NB4 (cell line): ENCODE data around the gene NRSN1.

Experiments
- DNase-seq: peaks from one replicate; pipeline ENCODE4 v3.0.0; 2010; ENCODE audit warnings: low read depth
- H3K4me3 ChIP-seq: one replicate; pipeline ENCODE4 v1.5.1; 2011; ENCODE audit warnings: mild to moderate bottlenecking, low read depth, low read length, moderate library complexity
- MYC ChIP-seq: IDR thresholded peaks from 2 replicates; pipeline ENCODE4 v1.6.1; 2011; ENCODE audit warnings: low read depth, low read length
- POLR2A ChIP-seq: IDR thresholded peaks from 2 replicates; pipeline ENCODE4 v1.6.1; 2011; ENCODE audit warnings: mild to moderate bottlenecking; ENCODE audit not compliant: insufficient read length; ENCODE audit errors: extremely low read depth
- TF ChIP-seq, protein P1 (sequence below): IDR thresholded peaks from 2 replicates; pipeline ENCODE4 v1.6.1; 2011; ENCODE audit warnings: low read depth, low read length
- TF ChIP-seq, protein P2 (sequence below): IDR thresholded peaks from one replicate; pipeline ENCODE4 v1.5.1; 2012; ENCODE audit warnings: low read depth, low read length

NRSN1 gene

DNA sequence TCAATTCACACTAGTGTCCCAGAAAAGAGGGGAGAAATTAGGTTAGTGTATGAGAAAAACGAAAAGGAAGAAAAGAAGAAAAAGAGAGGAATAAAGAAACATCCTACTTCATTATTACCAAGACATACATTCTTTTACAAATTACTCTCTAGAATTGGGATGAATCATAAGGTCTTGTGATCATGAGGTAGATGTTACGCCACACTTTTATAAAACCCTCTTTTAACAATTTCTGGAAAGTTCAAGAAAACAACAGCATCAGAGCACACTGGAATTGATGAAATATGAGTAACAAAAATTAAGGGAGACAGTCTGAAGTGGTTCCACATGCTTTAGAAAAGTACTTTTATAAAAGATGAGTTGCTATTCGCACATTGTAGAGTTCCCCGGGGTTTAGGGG, 32.6 kb upstream of the NRSN1 start:
- DNase-seq, result no peak
- TF ChIP-seq, protein P1, sequence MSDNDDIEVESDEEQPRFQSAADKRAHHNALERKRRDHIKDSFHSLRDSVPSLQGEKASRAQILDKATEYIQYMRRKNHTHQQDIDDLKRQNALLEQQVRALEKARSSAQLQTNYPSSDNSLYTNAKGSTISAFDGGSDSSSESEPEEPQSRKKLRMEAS, result no peak
- H3K4me3 ChIP-seq, result no peak overlapping the region

DNA sequence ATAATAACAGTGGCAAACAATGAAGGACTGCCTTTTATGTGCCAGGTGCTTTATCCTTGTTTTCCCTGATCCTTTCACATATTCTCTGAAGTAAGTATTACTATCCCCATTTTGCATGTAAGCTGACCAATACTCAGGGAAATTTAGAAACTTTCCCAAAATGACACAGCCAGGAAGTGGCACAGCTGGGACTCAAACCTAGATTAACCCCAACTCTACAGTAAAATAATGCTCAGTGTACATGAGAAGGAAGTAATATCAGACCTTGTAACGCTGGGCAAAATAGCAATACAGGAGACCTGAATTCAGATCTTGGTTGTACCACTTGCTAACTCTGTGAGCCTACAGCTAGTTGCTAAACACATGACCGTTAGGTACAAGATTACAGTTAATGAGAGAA, 26.8 kb upstream of the NRSN1 start:
- no peak for DNase-seq
- H3K4me3 ChIP-seq, result no peak overlapping the region
- TF ChIP-seq MYC (no peak), POLR2A (no peak)
- TF ChIP-seq, protein P1, result no peak
- TF ChIP-seq, protein P2, sequence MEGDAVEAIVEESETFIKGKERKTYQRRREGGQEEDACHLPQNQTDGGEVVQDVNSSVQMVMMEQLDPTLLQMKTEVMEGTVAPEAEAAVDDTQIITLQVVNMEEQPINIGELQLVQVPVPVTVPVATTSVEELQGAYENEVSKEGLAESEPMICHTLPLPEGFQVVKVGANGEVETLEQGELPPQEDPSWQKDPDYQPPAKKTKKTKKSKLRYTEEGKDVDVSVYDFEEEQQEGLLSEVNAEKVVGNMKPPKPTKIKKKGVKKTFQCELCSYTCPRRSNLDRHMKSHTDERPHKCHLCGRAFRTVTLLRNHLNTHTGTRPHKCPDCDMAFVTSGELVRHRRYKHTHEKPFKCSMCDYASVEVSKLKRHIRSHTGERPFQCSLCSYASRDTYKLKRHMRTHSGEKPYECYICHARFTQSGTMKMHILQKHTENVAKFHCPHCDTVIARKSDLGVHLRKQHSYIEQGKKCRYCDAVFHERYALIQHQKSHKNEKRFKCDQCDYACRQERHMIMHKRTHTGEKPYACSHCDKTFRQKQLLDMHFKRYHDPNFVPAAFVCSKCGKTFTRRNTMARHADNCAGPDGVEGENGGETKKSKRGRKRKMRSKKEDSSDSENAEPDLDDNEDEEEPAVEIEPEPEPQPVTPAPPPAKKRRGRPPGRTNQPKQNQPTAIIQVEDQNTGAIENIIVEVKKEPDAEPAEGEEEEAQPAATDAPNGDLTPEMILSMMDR, result no peak

DNA sequence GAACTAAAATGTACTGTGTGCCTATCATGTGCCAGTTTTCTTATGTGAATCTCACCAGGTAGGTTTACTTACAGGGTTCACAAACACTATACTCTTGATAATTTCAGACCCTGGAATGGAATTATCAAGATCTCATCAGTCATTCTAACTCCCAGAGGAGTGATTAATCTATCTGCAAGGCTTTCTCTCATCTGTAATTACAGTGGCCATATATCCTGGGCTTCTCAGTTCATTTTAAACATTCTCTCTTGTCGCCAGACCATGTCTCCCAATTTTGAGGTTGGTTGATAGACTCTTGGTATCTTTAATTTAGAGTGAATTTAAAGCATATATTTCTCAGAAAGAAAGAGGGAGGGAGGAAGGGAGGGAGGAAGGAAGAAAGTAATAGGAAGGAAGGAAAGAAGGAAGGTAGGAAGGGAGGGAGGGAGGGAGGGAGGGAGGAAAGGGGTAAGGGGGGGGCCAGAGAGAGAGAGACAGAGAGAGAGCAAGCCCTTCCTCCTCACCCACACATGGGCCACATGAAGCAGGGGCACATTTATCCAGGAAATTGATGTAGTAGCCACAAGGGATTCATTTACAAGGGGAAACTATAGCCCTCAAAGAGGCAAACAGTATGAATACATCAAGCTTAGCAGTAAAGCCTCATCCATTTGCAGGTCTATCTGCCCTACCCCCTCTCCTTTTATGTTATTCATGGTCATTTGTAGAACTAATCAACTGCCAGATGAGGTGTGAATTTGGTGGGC, 25.8 kb upstream of the NRSN1 start:
- no peak overlapping the region for H3K4me3 ChIP-seq
- TF ChIP-seq, protein P2, result no peak
- no peak for TF ChIP-seq MYC
- TF ChIP-seq, protein P1, result no peak
- no peak for TF ChIP-seq POLR2A
- DNase-seq, result no peak

DNA sequence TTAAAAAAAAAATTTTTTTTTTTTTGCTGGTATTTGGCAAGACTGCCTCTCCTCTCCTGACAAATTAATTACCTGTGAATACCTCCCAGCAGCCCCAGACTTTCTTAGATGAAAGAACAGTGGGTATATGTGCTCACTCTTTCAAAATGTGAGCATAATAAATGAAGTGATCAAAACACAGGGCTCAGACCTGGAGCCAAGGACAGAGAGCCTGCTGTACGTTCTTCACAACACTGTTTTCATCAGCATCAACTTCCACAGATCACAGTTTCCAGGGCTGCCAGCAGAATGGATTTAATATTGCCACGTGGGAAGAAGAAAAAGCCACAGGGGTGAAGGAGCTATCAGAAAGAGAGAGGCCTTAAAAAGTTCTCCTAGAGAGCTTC, 25.3 kb upstream of the NRSN1 start:
- no peak for DNase-seq
- TF ChIP-seq POLR2A, result no peak
- TF ChIP-seq, protein P1, result no peak
- no peak for TF ChIP-seq MYC
- TF ChIP-seq, protein P2, result no peak
- H3K4me3 ChIP-seq, result no peak overlapping the region

DNA sequence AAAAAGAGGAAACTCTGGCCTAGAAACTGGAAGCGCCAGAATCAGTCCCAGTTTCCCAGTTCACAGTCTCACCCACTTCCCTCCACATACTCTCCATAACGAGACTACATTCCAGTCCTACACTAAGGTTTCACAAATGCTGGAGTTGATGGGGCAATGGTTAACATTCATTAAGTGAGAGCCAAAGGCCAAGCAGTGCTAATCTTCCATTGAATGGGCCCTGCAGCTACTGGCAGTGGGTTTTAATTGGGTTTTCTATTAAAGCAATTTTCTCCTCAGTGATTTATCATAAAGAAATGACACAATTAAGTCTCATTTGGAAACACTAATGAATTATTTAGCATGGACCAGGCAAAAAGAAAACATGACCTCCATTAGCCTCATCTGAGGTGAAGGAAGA, 20.8 kb upstream of the NRSN1 start:
- TF ChIP-seq POLR2A, result no peak
- TF ChIP-seq MYC, result no peak
- TF ChIP-seq, protein P2, result no peak
- TF ChIP-seq, protein P1, result no peak
- no peak for DNase-seq
- H3K4me3 ChIP-seq, result no peak overlapping the region

DNA sequence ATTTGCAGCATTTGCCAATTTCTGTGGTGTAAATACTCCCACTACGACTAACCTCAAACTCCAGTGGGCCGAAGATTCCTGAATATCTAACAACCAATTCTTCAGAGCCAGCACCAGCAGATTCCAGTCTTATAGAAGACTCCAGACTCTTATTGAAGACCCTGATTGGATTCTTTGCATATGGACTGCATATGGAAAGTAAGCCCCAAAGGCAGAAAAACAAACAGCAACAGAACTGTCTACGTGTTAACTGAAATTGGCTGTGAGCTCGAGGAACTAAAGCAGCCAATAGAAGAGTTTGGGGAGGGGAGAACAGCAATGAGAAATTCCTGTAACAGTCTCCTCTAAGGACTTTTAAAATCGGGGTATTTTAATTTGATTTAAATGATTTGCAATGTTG, 19.7 kb upstream of the NRSN1 start:
- H3K4me3 ChIP-seq, result no peak overlapping the region
- TF ChIP-seq MYC, result no peak
- TF ChIP-seq, protein P1, result no peak
- TF ChIP-seq, protein P2, result no peak
- no peak for TF ChIP-seq POLR2A
- DNase-seq, result no peak
